GM19395 (cell line): ENCODE data around the gene TMPRSS13.

ENCODE experiments used
- ATAC-seq: cut with Tn5 transposase; IDR thresholded peaks from one replicate; pipeline ENCODE4 v1.9.1; 2021; ENCODE audit warnings: mild to moderate bottlenecking, moderate library complexity; ENCODE audit not compliant: unreplicated experiment

Gene TMPRSS13

DNA sequence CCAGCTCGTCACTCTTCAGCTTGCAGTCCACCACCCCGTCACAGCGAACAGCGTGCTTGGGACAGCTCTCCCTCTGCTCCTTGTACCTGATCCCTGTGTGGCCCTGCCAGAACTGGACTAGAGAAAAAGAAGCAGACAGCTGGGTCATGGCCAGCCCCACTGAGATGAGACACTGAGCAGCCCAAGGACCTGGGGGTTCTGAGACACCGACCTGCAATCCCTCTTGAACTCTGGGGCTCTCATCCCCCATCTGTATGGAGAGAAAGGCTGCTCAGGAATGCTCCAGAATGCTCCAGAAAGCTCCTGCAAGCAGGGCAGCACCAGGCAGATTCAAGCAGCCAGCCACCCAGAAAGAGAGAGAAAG is 14.8 kb downstream of the TMPRSS13 start:
- ATAC-seq, result no peak

DNA sequence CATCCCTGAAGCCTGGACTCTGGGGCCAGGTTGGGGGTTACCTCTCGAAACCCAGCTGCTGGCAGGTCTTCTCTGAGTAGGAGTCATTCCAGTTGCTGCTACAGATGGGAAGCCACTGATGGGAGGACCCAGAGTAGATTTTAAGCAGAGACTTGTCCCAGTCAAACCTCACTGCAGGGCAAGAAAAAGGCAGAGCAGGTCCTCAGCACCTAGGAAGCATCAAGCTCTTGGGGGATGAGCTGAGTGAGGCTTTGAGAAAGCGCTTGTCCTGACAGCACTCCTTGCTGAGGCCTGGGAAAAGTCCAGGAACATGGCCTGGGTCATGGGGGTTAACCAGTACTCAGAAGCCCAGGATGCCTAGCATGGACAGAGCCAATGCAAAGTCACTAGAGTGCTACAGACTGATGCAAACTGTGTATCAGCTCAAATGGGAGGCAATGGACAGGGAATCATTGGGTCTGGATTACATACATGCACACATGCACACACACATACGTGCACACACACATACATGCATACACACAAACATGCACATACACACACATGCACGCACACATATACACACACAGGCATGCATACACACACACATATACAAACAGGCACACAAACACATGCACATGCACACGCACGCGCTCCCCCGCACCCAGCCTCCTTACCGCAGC is 15.3 kb downstream of the TMPRSS13 start:
- no peak for ATAC-seq

DNA sequence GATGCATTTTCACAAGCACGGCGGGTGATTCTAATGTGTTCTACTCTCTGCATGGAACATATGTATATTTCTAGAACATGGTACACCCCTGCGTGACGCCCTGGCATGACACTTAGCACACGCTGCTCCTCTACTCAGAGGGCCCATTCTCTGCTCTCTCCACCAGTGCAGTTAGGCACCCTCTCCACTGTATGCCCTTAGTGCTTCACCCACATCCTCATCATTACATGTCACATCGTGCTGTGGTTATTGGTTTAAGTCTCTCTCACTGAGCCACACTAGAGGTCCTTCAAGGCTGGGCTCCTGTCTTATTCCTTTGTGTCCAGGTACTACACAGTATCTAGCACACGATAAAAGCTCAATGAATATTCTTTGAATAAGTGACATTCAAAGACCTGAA is 16.7 kb downstream of the TMPRSS13 start:
- no peak for ATAC-seq

DNA sequence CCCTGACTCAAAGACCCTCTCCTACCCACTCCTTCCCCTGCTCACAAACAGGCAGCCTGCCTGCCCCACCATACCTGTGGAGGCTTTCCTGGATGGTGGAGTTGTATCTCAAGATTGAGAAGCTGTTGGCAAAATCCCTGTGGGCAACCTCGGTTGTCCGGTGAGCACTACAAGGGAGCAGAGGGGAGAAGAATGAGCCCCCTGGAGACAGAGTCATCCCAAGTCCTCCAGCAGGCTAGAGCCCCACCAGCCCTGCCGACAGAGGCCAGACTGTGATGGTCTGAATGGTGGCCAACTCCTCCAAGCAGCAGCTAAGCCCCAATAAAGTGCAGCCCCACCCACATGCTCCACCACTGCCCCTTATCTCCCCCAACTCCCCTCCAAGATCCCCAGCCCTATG is 17.5 kb downstream of the TMPRSS13 start:
- no peak for ATAC-seq

DNA sequence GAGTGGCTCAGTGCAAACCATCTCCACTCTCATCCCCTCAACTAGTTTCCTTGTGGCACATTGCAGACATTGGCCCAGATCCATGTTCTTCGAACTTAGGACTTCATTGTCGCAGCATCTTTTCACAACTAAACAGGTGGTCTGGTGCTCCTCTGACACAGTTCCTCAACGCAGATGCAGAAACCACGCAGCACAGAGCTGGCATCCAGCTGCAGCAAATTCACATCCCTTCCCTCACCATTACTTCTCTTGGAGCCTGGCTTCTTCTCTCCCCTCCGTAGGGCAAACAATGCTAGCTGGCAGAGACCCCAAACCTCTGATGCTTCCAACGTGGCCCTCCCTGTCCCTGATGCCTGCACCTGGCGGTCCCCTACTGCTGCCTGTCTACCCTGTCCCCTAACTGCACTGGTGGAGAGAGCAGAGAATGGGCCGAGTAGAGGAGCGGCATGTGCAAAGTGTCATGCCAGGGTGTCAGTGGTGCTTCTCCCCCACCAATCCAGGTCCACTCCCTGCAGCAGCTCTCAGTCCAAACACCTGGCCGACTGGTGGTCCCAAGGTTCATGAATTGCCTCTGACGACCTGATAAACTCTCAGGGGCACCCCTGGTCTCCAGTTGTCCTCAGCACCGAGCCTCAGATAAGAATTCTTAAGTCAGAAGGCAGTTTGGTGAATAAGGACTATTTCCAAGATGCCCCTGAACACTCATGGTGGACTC is 18.1 kb downstream of the TMPRSS13 start:
- ATAC-seq, result no peak

DNA sequence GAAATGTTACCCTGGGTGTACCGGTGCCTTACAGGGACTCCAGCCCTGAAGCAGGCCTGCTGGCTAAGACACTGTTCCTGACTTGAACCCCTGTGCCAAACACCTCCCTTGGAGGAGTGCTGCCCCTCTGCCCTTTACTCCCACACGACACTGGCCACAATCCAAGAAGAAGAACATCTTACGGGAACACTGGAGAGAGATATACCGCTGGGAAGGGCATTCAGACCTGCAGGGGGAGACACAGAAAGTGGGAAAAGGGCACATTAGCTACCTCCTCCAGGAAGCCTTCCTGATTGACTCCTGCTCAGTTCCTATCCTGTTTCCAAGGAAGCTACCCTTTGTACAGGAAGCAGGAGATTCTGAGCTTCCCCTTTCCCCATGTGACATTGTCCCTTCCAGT is 18.7 kb downstream of the TMPRSS13 start:
- ATAC-seq, result no peak

DNA sequence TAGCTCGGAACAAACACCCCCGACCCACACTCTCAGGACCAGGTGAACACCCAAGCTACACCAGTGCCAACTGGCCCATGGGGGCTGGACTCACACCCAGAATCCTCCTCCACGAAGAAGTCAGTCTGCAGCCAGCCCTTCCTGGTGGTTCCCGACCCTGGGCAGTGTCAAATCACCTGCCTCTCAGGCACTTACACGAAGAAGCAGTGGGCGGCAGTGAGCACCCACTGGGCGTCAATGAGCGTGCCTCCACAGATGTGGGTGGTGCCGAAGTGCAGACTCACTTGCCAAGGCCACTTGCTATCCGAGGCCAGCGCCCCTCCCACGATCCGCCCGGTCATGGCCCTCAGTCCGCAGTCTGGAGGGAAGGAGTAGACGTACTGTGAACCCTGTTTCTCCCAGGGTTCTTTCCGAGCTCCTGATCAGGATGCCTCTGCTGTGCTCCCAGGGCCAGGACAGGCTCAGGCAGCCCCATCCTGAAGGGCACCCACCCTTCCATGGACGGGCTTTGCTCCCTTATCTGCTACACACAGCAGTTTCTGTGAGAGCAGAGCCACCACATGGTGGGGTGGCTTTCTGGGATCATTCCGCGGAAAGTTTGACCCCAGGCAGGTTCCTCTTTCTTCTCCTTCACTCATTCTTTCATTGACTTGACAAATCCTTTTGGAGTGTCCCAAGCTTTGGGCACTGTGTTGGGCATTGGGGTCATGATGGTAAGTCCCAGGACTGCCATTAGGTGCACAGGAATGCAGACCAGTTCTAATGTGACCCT is 19.4 kb downstream of the TMPRSS13 start:
- no peak for ATAC-seq

DNA sequence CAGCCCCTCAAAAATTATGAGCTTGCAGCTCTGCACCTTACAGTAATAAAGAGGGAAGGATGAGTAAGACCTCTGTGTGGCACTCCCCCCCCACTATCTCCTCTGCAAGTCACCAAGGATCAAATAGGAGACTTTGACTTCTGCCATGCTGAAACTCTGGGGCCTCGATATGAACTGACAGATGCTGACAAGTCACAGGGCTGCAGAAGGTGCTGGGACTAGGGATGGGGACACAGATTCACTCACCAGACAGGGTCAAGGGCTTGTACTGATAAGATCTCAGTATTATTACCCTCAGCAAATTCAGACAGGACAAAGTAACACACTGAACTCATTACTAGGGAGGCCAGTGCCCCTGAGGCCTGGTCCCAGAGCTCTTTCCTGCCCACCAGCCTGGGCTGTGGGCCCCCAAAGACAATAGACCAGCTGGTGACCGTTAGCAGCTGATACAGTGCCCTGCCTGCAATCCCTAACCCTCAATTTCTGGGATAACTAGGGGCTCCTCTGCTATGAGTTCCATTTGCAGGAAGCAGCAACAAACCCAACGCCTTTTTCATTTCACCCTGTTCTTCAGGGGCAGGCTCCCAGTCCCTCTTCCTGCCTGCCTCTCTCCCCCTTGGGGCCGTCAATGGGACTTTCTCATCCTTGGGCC is 20.1 kb downstream of the TMPRSS13 start:
- ATAC-seq, result no peak

DNA sequence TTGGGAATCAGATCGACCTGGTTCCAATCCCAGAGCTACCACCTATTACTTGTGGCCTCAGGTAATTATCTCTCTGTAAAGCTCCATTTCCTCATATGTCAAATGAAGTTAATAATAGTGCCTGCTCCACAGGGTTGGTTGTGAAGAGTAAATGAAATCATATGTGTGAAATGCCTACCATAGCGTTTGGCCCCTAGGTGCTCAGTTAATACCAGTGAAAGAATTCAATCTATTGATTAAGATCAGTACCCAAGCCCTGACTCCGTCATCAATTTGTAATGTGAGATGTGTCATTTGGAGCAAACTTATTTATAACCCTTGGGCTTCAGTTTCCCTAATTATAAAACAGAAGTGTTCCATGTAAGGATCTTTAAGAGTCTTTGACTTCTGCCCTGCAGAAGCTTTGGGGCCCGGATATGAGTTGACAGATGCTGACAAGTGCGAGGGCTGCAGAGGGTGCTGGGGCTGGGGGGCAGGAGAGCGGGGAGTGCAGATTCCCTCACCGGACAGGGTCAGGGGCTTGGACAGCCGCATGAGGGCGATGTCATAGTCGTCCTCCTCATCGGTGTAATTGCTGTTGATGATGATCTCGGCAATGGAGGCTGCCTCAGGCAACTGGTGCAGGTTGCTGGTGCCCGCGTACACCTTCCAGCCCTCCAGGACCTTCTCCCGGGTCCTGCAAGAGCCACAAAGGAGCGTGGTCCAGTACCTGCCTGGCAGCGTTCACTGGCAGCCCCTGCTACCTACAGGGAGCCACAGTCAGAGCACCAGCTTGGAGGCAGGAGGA is 20.9 kb downstream of the TMPRSS13 start:
- no peak for ATAC-seq

DNA sequence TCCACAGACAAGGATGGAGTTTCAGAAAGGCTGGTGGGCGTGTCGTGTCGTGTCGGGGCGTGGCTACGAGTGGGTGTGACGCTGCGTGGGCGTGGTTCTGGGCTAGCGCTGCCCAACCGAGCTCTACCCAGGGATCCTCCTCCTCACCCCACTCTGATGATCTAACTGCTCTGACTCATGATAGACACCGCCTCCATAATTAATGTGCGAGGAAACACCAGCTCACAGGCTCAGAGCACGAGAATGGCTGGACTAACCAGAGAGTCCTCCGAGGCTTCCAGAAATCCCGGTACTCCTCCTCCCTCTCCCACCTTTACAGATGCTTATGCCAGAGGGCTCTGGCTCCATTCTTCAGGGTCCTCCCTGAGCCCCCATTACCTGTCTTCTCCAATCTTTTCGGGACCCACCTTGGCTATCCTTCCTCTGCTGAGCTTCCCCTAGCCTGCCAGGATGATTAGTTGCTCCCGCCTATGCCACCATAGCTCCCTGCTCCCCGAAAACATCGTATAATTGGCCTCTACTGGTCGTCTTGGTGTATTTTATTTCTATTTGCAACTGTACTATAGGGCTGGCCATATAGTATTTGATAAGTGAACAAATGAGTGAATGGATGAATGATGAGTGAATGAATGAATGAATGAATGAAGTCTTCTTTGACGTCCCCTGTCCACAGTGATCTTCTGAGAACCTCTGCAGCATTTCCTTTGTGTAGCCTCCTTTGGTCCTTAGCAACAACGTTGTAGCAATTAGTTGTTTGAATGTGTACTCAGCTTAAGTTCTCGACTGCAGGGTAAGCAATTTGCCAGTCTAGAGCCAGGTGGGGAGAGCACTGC is 21.7 kb downstream of the TMPRSS13 start:
- ATAC-seq, result no peak

DNA sequence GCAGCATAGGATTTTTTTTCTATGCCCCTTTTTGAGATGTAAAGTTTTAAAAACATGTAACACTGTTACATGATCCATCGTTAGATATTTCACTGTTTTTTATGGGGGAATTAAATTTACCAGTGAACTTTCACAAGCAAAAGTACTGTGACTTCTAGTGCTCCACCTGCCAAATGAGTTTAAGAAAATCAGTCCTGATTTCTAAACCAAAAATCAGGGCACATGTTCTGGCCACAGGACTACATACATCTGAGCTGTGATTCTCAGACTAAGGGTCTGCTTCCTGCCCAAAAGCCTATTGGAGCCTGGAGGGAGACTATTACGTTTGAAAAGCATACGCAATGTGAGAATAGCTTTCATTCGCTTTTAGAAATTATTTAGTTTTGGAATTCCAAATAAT is 22.5 kb downstream of the TMPRSS13 start:
- no peak for ATAC-seq

DNA sequence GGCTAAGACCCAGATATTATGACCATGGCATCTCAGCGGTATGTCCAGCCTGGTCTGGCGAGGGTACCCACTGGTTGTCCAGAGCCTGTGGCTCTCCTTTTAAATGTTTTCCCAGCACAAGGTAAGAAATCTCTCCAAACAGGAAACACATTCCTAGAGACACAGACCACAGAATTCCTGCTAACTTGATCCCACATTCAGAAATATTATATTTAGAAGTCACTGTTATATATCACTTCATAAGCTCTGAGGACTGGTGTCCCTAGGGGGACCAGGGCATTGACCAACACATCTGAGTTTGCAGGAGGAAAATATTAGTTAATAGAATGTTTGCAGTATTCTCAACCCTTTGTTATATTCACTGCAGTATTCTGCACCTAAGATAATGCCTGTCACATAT is 23.1 kb downstream of the TMPRSS13 start:
- ATAC-seq, result no peak

DNA sequence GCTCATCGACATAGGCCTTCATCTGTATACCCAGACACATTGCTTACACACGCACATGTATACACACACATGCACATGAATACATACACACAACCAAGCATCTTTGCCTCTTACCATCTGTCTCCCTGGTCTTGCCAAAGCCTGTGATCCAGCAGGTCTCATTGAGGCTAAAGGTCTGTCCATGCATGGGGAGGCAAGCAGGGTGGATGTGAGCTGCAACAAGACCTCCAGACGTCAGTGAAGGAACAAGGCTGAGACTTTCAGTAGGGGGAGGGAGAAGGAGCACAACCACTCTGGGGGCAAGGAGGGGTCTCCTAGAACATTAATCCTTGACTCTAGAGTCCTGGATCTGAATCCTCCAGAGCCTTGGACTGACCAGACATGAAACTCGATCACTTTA is 23.7 kb downstream of the TMPRSS13 start:
- ATAC-seq, result no peak

DNA sequence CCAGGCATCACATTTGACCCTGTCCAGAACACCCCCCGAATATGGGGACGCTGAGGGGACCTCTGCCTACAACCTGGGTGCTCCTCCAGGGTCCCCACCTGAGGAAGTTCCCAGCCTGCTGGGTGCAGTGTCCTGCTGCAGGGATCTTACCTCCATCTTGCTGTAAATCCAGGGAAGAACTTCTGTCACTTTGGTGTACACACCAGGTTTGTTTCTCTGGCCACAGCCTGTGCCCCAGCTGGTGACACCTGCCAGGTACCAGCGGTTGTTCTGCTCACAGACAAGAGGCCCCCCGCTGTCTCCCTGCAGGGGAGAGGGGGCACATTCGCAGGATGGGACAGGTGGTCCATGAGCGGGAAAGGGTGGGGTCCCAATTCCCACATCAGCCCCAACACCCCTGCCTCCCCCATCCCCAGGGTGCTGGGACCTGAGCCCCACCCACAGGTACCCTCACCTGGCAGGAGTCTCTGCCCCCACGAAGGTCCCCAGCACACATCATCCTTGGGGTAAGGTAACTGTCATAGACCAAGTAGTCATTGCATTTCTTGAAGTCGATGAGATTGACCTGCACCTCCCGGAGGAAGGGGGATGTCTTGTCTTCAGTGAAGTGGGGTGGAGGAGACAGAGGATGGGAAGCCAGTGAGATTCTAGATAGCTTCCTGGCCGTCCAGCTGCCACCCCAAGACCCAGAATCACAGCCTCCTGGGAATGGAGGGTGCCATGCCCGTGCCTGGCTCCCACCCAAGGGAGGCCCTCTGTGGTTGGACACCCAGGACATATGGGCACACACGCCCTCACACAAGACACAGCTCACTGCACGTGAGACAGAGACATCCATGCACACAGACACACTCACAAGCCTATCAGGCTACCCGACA is 25.5 kb downstream of the TMPRSS13 start:
- ATAC-seq, result no peak

DNA sequence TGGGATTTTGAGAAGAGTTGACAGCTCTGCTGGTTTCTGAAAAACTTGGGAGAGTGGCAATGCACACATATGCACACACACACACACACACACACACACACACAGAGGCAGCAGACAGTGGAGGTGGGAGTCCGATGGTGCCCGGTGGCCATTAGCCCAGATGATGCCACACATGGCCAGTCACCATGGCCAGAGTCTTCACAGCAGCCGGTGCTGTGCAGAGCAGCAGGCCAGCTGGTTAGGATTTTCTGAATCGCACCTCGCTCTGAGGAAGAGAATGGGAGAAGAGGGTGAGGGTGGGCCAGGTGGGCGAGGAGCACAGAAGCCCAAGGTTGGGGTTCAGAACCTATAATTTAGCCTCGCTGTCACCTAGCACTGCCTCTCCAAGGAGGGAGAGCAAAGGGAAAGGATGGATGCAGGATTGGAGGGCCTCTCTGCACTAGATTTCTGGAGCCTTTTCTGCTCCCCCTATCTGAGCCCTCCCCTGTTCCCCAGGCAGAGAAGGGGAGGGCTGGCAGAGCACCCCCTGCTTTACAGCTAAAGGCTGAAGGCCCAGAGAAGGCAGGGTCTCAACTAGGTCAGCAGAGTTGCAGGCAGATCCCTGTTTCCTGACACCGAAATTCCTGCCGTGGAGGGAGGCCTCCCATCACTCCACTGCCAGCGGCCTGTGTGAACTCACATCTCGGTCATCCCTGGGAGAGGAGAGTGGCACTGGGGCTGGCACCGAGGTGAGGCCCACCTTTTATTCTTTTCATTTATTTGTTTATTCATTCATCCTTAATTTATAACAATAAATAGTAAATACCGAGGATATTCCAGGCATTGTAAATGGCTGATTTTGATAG is 27.0 kb downstream of the TMPRSS13 start:
- ATAC-seq, result no peak

DNA sequence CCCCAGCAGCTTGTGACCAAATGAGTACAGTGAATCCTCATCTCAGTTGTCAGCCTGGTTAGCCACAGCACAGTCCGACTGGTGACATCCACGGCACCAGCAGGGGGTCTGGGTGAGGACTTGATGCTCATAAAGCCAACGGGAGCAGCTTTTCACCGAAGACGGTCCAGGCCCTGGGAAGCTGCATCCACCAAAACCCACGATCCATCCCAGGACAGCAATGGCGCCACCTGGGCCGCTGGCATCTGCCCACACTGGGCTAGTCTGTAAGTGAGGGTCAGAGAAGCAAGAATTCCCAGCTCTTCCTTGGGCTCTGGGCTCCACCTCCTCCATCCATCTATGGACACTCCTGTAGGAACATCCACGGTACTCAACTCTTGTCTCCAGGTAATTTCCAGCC is 27.6 kb downstream of the TMPRSS13 start:
- no peak for ATAC-seq

DNA sequence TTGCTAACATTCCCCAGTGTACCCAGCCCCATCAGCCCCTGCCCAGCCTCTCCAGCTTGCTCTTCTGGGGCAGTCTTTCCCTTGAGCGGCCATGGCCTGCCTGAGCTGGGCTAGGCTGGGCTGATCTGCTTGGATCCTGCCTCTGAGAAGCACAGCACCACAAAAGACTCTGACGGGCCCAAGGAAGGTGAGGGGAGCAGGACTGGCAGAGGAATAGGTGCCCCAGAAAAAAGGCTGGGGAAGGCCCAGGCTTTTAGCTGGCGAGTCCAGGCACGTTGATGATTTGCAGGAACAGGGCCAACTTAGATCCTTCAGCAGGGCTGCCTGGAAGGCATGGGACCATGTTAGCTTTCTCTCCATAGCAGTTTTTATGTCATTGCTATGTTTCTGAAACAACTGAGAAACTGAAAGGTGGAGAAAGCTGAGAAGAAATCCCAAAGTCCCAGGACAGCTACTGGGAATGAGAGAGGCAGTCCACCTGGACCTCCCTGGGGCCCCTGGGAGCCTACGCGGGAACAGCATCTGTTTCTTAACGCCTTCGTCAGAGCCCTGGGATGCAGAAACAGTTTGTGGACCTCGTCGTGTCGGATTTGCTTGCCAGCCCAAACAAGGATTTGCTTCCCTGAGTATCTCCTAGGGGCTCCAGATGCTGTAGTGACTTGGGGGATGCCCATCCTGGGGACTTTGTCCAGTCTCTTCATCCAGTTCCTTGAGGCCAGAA is 28.3 kb downstream of the TMPRSS13 start:
- ATAC-seq, result no peak
